Uterus (tissue), 4 donors: Measurements from ENCODE around the gene WIZ. TPM values are rescaled to one million over a fixed set of nuclear protein-coding genes. Genes with fewer than 3 reads are reported as not detected.

Experiments used
- DNase-seq, 2 donors: peaks; one replicate each; pipeline ENCODE4 v3.0.0-alpha.2; 2019 to 2020
- H3K27ac ChIP-seq, 2 donors: fragments of 200-600 bp; sonication (generic); 1 replicate in 1 of 2; 2 replicates in 1 of 2; pipeline ENCODE4 v1.5.1; 2016 to 2018
- H3K27me3 ChIP-seq, 2 donors: fragments of 200-600 bp; sonication (generic); one replicate each; pipeline ENCODE4 v1.5.1; 2018 to 2019; ENCODE audit warnings: control low read depth in 1 of 2
- H3K36me3 ChIP-seq, 2 donors: fragments of 200-600 bp; sonication (generic); one replicate each; pipeline ENCODE4 v1.5.1; 2019; ENCODE audit warnings: control low read depth in 1 of 2
- H3K4me1 ChIP-seq, 2 donors: fragments of 200-600 bp; sonication (generic); one replicate each; pipeline ENCODE4 v1.5.1; 2018 to 2019; ENCODE audit warnings: control low read depth in 1 of 2
- H3K4me3 ChIP-seq, 2 donors: fragments of 200-600 bp; sonication (generic); 1 replicate in 1 of 2; 2 replicates in 1 of 2; pipeline ENCODE4 v1.5.1; 2018 to 2019; ENCODE audit warnings: mild to moderate bottlenecking in 1 of 2
- H3K9me3 ChIP-seq, 2 donors: fragments of 200-600 bp; sonication (generic); one replicate each; pipeline ENCODE4 v1.5.1; 2019; ENCODE audit warnings: control low read depth in 1 of 2
- POLR2A ChIP-seq, 2 donors: fragments of 450-650 bp; IDR thresholded peaks; one replicate each; pipeline ENCODE4 v1.6.1; 2016; ENCODE audit warnings: antibody characterized with exemption in 2 of 2, mild to moderate bottlenecking in 1 of 2, moderate library complexity in 1 of 2
- intact Hi-C: fragments of 100-400 bp; cut with DNase I; formaldehyde crosslinking; loops from one replicate; pipeline ENCODE4 v1.15.1; 2023; ENCODE audit warnings: low total_unique reads
- total RNA-seq, 4 donors: library from RNA; depleted of rRNA in 3 of 4; stranded (reverse); fragments of >200 nt in 3 of 4; gene quantifications; one replicate each; pipeline versions ENCODE4 v1.1.0 to v1.2.4, GENCODE V29; 2014 to 2023
- TF ChIP-seq, protein P1 (sequence below), 4 experiments: fragments of 200-600 bp in 2 of 4; fragments of 450-650 bp in 2 of 4; sonication (generic) in 2 of 4; IDR thresholded peaks; one replicate each; pipeline ENCODE4 v1.5.1; 2016 to 2019; ENCODE audit warnings: antibody characterized with exemption in 4 of 4, mild to moderate bottlenecking in 2 of 4, moderate library complexity in 1 of 4
- donor health status: DM: yes; HTN: yes; CAD: no.

The WIZ gene
- total RNA-seq, 4 donors from 2014 or later, result 6.5 to 53.9 (median 8.5) TPM

DNA sequence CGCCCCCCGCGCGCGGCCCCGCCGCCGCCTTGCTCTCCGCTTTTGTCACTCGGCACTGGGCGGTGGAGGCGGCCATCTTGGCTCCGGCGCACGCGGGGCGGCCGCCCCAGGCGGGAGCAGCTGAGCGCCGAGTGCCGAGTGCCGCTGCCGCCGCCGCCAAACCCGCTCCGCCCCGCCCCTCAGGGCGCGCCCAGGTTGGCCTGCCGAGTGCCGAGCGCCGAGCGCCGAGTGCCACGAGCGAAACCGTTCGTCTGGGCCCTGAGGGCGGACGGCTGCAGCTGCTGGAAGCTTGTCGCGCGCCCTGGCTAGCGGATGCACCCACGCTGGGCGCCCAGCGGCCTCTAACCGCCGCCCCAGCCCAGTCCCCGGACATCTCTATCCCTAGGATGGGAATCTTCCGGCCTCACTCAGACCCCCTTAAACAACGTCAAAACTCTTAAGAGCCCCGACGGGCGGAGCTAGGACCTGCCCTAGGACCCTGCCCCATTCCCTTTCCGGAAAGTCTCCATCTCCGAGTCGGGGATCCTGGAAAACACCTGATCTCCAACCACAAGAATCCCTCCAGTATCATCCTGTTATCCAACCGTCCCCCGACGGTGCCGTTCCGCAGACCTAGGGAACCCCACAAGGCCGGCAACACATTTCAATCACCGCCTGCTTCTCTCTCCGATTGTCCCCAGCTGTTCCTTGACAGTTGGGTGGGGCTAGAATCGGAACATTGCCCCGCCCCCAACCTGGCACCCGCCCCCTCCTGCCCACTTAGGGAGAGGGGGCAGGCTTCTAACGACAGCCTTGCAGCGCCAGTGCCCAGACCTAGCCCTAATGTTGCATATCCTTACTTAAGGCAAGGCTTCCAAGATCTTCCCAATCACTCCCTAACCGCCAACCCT is 16.9 kb downstream of the WIZ start:
- Histone ChIP-seq H3K36me3 (no peaks in the 10 kb centered on the region), H3K27ac (peak overlapping the region; percentile 87 to 88), H3K4me3 (peak overlapping the region; percentile 56 to 70), H3K27me3 (no peaks in the 10 kb centered on the region), H3K4me1 (peaks cover 9 to 23% of the 10 kb centered on the region in 2 donors), H3K9me3 (no peaks in the 10 kb centered on the region)
- TF ChIP-seq, protein P1, sequence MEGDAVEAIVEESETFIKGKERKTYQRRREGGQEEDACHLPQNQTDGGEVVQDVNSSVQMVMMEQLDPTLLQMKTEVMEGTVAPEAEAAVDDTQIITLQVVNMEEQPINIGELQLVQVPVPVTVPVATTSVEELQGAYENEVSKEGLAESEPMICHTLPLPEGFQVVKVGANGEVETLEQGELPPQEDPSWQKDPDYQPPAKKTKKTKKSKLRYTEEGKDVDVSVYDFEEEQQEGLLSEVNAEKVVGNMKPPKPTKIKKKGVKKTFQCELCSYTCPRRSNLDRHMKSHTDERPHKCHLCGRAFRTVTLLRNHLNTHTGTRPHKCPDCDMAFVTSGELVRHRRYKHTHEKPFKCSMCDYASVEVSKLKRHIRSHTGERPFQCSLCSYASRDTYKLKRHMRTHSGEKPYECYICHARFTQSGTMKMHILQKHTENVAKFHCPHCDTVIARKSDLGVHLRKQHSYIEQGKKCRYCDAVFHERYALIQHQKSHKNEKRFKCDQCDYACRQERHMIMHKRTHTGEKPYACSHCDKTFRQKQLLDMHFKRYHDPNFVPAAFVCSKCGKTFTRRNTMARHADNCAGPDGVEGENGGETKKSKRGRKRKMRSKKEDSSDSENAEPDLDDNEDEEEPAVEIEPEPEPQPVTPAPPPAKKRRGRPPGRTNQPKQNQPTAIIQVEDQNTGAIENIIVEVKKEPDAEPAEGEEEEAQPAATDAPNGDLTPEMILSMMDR (IDR thresholded peaks at IDR 0.05), result peak in 1 of 4 experiments; percentile 15
- TF ChIP-seq POLR2A (IDR thresholded peaks at IDR 0.05), result peak in 1 of 2 donors; percentile 68
- DNase-seq, result peak; percentile 82 to 94
- intact Hi-C loops, result no loop called here

GRCh38 chr19:15432018-15432494 is 17.7 kb downstream of the WIZ start:
- TF ChIP-seq, protein P1 (IDR thresholded peaks at IDR 0.05), result no peak
- TF ChIP-seq POLR2A (IDR thresholded peaks at IDR 0.05), result no peak
- no peak for DNase-seq
- peaks cover 9 to 20% of the 10 kb centered on the region in 2 donors for H3K4me1 ChIP-seq
- H3K4me3 ChIP-seq, result peak overlapping the region; percentile 86 to 88
- H3K27me3 ChIP-seq, result no peaks in the 10 kb centered on the region
- intact Hi-C loops, result no loop called here
- H3K36me3 ChIP-seq, result no peaks in the 10 kb centered on the region
- H3K9me3 ChIP-seq, result no peaks in the 10 kb centered on the region
- H3K27ac ChIP-seq, result peak overlapping the region; percentile 73 to 88

- peaks cover 9 to 18% of the 10 kb centered on the region in 2 donors for H3K4me1 ChIP-seq
- H3K4me3 ChIP-seq, result peak overlapping the region; percentile 86 to 88
- DNase-seq, result no peak
- no peaks in the 10 kb centered on the region for H3K27me3 ChIP-seq
- intact Hi-C loops, result no loop called here
- H3K27ac ChIP-seq, result peak overlapping the region; percentile 73 to 88
- H3K36me3 ChIP-seq, result no peaks in the 10 kb centered on the region
- TF ChIP-seq POLR2A (IDR thresholded peaks at IDR 0.05), result no peak
- TF ChIP-seq, protein P1 (IDR thresholded peaks at IDR 0.05), result no peak
- H3K9me3 ChIP-seq, result no peaks in the 10 kb centered on the region
These were observed 18.2 kb downstream of the WIZ start for GRCh38 chr19:15431396-15432017.

- TF ChIP-seq, protein P1 (IDR thresholded peaks at IDR 0.05), result no peak
- TF ChIP-seq POLR2A (IDR thresholded peaks at IDR 0.05), result no peak
- intact Hi-C loops, result no loop called here
- no peak overlapping the region for H3K27ac ChIP-seq
- no peaks in the 10 kb centered on the region for H3K36me3 ChIP-seq
- peaks cover 9 to 18% of the 10 kb centered on the region in 2 donors for H3K4me1 ChIP-seq
- no peaks in the 10 kb centered on the region for H3K9me3 ChIP-seq
- H3K4me3 ChIP-seq, result no peak overlapping the region
- H3K27me3 ChIP-seq, result no peaks in the 10 kb centered on the region
- no peak for DNase-seq
These were observed 19.1 kb downstream of the WIZ start for GRCh38 chr19:15430526-15431120.
